Activated T-helper 17 cell treated with anti-CD3 and anti-CD28 coated beads, Interleukin-2, amount 50 U/mL, for 72 hours (primary cell): ENCODE results near the gene PRG2. TPM values are rescaled to one million over a fixed set of nuclear protein-coding genes. Genes with fewer than 3 reads are reported as not detected.
"Not testable (repeated sequence)": the region's sequence is repeated elsewhere in the genome, so short reads cannot be mapped to it uniquely, and the experiment has no call there.

Experiments
- ATAC-seq: fragments of 150-1000 bp; cut with Tn5 transposase; replicated peaks from 2 replicates; pipeline ENCODE4 v1.10.0; 2021; ENCODE audit warnings: mild to moderate bottlenecking, moderate library complexity
- H3K27ac Mint-ChIP-seq: one replicate; pipeline ENCODE4 v1.8.0; 2022; ENCODE audit warnings: mixed read lengths
- H3K27me3 Mint-ChIP-seq: one replicate; pipeline ENCODE4 v1.8.0; 2022; ENCODE audit warnings: mixed read lengths
- H3K36me3 Mint-ChIP-seq: one replicate; pipeline ENCODE4 v1.8.0; 2022; ENCODE audit warnings: low read depth, mild to moderate bottlenecking, mixed read lengths
- H3K4me1 Mint-ChIP-seq: one replicate; pipeline ENCODE4 v1.8.0; 2022; ENCODE audit warnings: mixed read lengths
- H3K4me3 Mint-ChIP-seq: one replicate; pipeline ENCODE4 v1.8.0; 2022; ENCODE audit warnings: mild to moderate bottlenecking, mixed read lengths
- H3K9me3 Mint-ChIP-seq: one replicate; pipeline ENCODE4 v1.8.0; 2022; ENCODE audit warnings: mixed read lengths
- total RNA-seq, 2 donors: library from RNA; stranded (reverse); gene quantifications; one replicate each; pipeline ENCODE4 v1.2.3, GENCODE V29; 2022

The PRG2 gene
- total RNA-seq, 2 donors from 2014 or later, result 2.2 to 6.2 TPM

- no peaks in the 10 kb centered on the region for H3K36me3 Mint-ChIP-seq
- no peaks in the 10 kb centered on the region for H3K4me1 Mint-ChIP-seq
- no peak for ATAC-seq
- no peaks in the 10 kb centered on the region for H3K9me3 Mint-ChIP-seq
- no peak overlapping the region for H3K4me3 Mint-ChIP-seq
- H3K27ac Mint-ChIP-seq, result no peak overlapping the region
- peaks cover 13% of the 10 kb centered on the region for H3K27me3 Mint-ChIP-seq
Observed at GRCh38 chr11:57376095-57377090, 14.1 kb downstream of the PRG2 start.

- no peaks in the 10 kb centered on the region for H3K9me3 Mint-ChIP-seq
- no peaks in the 10 kb centered on the region for H3K36me3 Mint-ChIP-seq
- no peak for ATAC-seq
- H3K27me3 Mint-ChIP-seq, result peaks cover 13% of the 10 kb centered on the region
- H3K4me1 Mint-ChIP-seq, result no peaks in the 10 kb centered on the region
- no peak overlapping the region for H3K27ac Mint-ChIP-seq
- no peak overlapping the region for H3K4me3 Mint-ChIP-seq
Observed at GRCh38 chr11:57375490-57375889, 15.0 kb downstream of the PRG2 start.

GRCh38 chr11:57374966-57375365 lies 15.5 kb downstream of the PRG2 start:
- H3K4me1 Mint-ChIP-seq, result no peaks in the 10 kb centered on the region
- no peak overlapping the region for H3K27ac Mint-ChIP-seq
- H3K27me3 Mint-ChIP-seq, result peaks cover 13% of the 10 kb centered on the region
- no peak overlapping the region for H3K4me3 Mint-ChIP-seq
- H3K9me3 Mint-ChIP-seq, result no peaks in the 10 kb centered on the region
- no peak for ATAC-seq
- no peaks in the 10 kb centered on the region for H3K36me3 Mint-ChIP-seq

- Mint-ChIP-seq H3K36me3 (no peaks in the 10 kb centered on the region), H3K4me1 (no peaks in the 10 kb centered on the region), H3K27ac (no peak overlapping the region), H3K27me3 (peaks cover 10% of the 10 kb centered on the region), H3K4me3 (no peak overlapping the region), H3K9me3 (no peaks in the 10 kb centered on the region)
- ATAC-seq, result no peak
Observed at GRCh38 chr11:57373146-57373545, 17.3 kb downstream of the PRG2 start.

GRCh38 chr11:57370941-57371340 lies 19.5 kb downstream of the PRG2 start:
- Mint-ChIP-seq H3K27ac (no peak overlapping the region), H3K27me3 (peaks cover 3% of the 10 kb centered on the region), H3K9me3 (no peaks in the 10 kb centered on the region), H3K36me3 (no peaks in the 10 kb centered on the region), H3K4me3 (no peak overlapping the region), H3K4me1 (no peaks in the 10 kb centered on the region)
- ATAC-seq, result no peak

- H3K4me3 Mint-ChIP-seq, result no peak overlapping the region
- H3K36me3 Mint-ChIP-seq, result no peaks in the 10 kb centered on the region
- no peak for ATAC-seq
- peaks cover 3% of the 10 kb centered on the region for H3K27me3 Mint-ChIP-seq
- H3K4me1 Mint-ChIP-seq, result no peaks in the 10 kb centered on the region
- H3K27ac Mint-ChIP-seq, result no peak overlapping the region
- no peaks in the 10 kb centered on the region for H3K9me3 Mint-ChIP-seq
Observed at GRCh38 chr11:57370251-57370650, 20.2 kb downstream of the PRG2 start.

- Mint-ChIP-seq H3K36me3 (no peaks in the 10 kb centered on the region), H3K4me3 (no peak overlapping the region), H3K9me3 (no peaks in the 10 kb centered on the region), H3K27me3 (peaks cover 3% of the 10 kb centered on the region), H3K27ac (no peak overlapping the region), H3K4me1 (no peaks in the 10 kb centered on the region)
- ATAC-seq, result no peak
Observed at GRCh38 chr11:57368845-57369232, 21.6 kb downstream of the PRG2 start.

- H3K4me3 Mint-ChIP-seq, result no peak overlapping the region
- no peak for ATAC-seq
- no peaks in the 10 kb centered on the region for H3K36me3 Mint-ChIP-seq
- no peaks in the 10 kb centered on the region for H3K4me1 Mint-ChIP-seq
- H3K27ac Mint-ChIP-seq, result no peak overlapping the region
- no peaks in the 10 kb centered on the region for H3K9me3 Mint-ChIP-seq
- peaks cover 5% of the 10 kb centered on the region for H3K27me3 Mint-ChIP-seq
Observed at GRCh38 chr11:57368106-57368844, 22.2 kb downstream of the PRG2 start.

- H3K36me3 Mint-ChIP-seq, result no peaks in the 10 kb centered on the region
Observed at GRCh38 chr11:57364851-57365660, 25.4 kb downstream of the PRG2 start.

GRCh38 chr11:57363131-57364080 lies 27.0 kb downstream of the PRG2 start:
- no peak overlapping the region for H3K4me3 Mint-ChIP-seq
- no peaks in the 10 kb centered on the region for H3K4me1 Mint-ChIP-seq
- ATAC-seq, result no peak
- H3K27me3 Mint-ChIP-seq, result peaks cover 11% of the 10 kb centered on the region
- no peaks in the 10 kb centered on the region for H3K9me3 Mint-ChIP-seq
- H3K36me3 Mint-ChIP-seq, result no peaks in the 10 kb centered on the region
- H3K27ac Mint-ChIP-seq, result no peak overlapping the region

More at GRCh38 chr11:57364851-57365660, 25.4 kb downstream of the PRG2 start:
- Mint-ChIP-seq H3K27ac (no peak overlapping the region), H3K4me1 (no peaks in the 10 kb centered on the region), H3K27me3 (peaks cover 11% of the 10 kb centered on the region), H3K9me3 (no peaks in the 10 kb centered on the region), H3K4me3 (no peak overlapping the region)
- no peak for ATAC-seq

- H3K4me3 Mint-ChIP-seq, result no peak overlapping the region
- peaks cover 11% of the 10 kb centered on the region for H3K27me3 Mint-ChIP-seq
- no peak overlapping the region for H3K27ac Mint-ChIP-seq
- ATAC-seq, result no peak
- H3K9me3 Mint-ChIP-seq, result no peaks in the 10 kb centered on the region
- H3K36me3 Mint-ChIP-seq, result no peaks in the 10 kb centered on the region
- no peaks in the 10 kb centered on the region for H3K4me1 Mint-ChIP-seq
Observed at GRCh38 chr11:57361926-57362325, 28.5 kb downstream of the PRG2 start.

- not testable (repeated sequence) for H3K4me3 Mint-ChIP-seq, H3K27ac Mint-ChIP-seq, H3K36me3 Mint-ChIP-seq, ATAC-seq, H3K4me1 Mint-ChIP-seq, H3K9me3 Mint-ChIP-seq, H3K27me3 Mint-ChIP-seq
Observed at GRCh38 chr11:57361420-57361819, 29.0 kb downstream of the PRG2 start.

- H3K4me1 Mint-ChIP-seq, result no peaks in the 10 kb centered on the region
- H3K36me3 Mint-ChIP-seq, result no peaks in the 10 kb centered on the region
- peaks cover 8% of the 10 kb centered on the region for H3K27me3 Mint-ChIP-seq
- no peaks in the 10 kb centered on the region for H3K9me3 Mint-ChIP-seq
- ATAC-seq, result no peak
- H3K27ac Mint-ChIP-seq, result no peak overlapping the region
- H3K4me3 Mint-ChIP-seq, result no peak overlapping the region
Observed at GRCh38 chr11:57360991-57361390, 29.5 kb downstream of the PRG2 start.
